ENCODE data around the gene NOS1AP.
"Not testable (repeated sequence)": the region's sequence is repeated elsewhere in the genome, so short reads cannot be mapped to it uniquely, and the experiment has no call there.

The NOS1AP gene

GRCh38 chr1:162059721-162060120 is 9.8 kb upstream of the NOS1AP start:
- DNase-seq (ENCODE audit: low read depth in 2 of 2), result no peak

- DNase-seq (ENCODE audit: low read depth in 2 of 2), result no peak
Measured at GRCh38 chr1:162060314-162060713, 9.2 kb upstream of the NOS1AP start.

DNA sequence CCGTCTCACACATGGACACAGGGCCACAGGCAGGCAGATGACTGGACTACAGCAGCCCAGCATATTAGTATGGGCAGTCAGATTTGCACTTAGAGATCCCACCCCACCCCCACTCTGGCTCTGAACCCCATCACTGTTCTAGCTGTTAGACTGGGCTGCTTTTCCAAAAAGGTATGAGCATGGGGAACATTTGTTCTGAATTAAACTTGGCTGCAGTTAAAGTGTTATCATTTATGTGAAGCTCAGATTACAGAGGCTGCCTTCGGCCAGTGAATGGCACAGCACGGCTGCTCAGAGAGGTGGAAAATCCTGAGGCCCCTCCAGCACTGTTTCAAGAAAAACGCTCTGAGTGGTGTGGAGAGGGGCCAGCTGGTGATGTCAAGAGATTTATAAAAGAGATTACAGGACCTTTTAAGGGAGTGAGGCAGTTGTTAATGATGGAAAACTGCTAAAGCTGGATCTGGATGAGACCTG is 6.9 kb upstream of the NOS1AP start:
- no peak for DNase-seq (ENCODE audit: low read depth in 2 of 2)

DNA sequence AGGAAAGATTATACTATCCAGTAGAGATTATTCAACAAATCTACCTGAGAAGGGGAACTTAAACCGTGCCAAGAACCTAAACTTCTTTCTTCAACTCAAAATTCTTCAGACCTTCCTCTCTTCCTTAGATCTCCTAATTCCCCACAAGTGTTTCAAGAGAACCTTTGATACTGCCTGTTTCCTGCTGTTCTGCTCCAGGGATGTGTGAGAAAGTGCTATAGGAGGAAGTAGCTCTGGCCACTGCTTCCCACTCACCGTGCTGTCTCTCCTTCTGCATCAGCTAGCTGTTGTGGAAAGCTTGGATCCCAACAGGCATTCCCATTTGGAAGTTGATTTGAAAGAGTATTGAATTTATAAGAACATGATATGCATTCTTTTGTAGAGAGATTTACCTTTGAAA is 4.5 kb upstream of the NOS1AP start:
- DNase-seq (ENCODE audit: low read depth in 2 of 2), result no peak

DNA sequence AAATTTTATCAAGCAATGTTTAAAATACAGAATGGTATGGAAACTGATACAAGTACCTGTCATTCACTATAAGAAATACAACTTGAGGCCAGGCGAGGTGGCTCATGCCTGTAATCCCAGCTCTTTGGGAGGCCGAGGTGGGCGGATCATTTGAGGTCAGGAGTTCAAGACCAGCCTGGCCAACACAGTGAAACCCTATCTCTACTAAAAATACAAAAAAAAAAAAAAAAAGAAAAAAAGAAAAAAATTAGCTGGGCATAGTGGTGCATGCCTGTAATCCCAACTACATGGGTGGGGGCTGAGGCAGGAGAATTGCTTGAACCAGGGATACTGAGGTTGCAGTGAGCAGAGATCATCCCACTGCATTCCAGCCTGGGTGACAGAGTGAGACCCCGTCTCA is 2.7 kb upstream of the NOS1AP start:
- DNase-seq (ENCODE audit: low read depth in 2 of 2), result not testable (repeated sequence)

- DNase-seq (ENCODE audit: low read depth in 2 of 2), result no peak
Measured at GRCh38 chr1:162067466-162067865, 2.0 kb upstream of the NOS1AP start.

DNA sequence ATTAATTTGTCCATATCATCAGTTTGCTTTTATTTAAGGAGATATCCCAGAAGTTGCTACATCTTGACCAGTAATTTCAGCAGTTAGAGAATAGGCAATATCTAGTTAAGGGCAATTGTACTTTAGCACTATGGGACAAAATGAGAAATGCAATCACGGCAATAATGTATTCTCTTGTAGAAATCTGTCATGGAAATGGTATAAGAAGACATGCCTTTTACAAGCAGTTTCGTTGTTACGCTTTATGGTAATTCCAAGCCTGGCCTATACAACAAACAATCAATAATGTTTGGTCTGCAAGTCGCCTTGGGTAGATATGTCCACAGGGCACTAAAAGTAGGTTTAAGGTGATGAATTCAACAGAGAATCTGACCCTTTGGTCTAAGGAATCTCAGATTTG is 1.2 kb upstream of the NOS1AP start:
- DNase-seq (ENCODE audit: low read depth in 2 of 2), result no peak

GRCh38 chr1:162070094-162070748 is 730 bp downstream of the NOS1AP start:
- no peak for DNase-seq (ENCODE audit: low read depth in 2 of 2)

- DNase-seq (ENCODE audit: low read depth in 2 of 2), result no peak
Measured at GRCh38 chr1:162070825-162071224, 1.3 kb downstream of the NOS1AP start.

- DNase-seq (ENCODE audit: low read depth in 2 of 2), result no peak
Measured at GRCh38 chr1:162072740-162073139, 3.2 kb downstream of the NOS1AP start.

DNA sequence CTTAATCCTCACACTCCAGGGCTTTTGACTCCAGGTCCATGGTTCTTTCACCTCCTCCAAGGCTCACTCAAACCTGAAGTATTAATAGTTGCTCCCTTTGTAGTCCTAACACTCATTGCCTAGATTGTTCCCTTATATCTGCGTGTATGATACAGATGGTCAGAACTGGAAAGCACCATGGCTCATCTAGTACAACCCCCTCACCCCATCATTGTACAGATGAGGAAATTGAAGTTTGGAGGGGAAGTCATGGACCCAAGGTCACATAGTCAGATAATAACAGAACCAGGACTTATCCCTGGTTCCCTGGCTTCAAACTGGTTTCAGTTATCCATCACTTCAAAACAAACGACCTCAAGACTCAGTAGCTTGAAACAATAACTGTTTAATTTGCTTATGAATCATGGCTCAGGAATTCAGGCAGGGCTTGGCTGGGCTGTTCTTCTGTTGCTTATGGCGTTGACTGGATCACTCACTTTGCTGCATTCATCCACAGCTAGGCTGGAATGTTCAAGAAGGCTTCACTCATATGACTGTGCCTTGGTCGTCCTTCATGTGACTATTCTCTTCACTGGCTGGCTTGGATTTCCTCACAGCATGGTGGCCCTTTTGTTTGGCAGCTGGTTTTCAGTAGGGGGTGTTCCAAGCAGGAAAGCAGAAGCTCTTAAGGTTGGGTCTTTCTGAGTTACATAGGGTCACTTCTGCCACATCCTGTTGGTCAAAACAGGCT is 5.0 kb downstream of the NOS1AP start:
- DNase-seq (ENCODE audit: low read depth in 2 of 2), result no peak

- DNase-seq (ENCODE audit: low read depth in 2 of 2), result no peak
Measured at GRCh38 chr1:162075862-162076261, 6.4 kb downstream of the NOS1AP start.

DNA sequence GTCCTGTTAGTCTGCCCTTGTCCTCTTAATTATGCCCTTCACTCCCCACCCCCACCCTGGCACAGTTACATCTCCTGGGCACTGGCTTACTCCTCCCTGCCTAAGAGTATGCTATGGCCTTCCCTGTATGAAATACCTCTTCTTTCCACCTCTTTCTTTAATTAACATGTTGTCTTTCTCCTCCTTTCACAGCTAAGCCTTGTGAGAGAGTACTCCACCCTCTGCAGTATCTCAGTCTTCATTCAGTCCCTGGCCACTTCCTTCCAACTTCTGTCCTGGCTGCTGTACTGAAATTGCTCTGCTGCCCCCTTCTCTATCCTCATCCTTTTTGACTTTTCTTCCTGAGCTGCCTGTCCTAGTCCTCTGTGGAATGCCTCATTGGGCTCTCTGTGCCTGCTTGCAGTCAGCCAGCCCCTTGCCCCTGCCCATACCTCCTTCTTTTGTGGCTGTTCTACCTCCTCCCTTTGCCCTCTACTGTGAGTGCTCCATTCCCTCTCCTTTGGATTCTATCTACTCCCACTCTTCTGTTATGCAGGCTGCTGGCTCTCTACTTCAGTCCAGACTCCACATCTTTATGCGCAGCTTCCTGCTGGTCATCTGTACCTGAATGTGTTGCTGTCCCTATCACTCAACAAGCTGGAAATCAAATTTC is 8.3 kb downstream of the NOS1AP start:
- no peak for DNase-seq (ENCODE audit: low read depth in 2 of 2)

- DNase-seq (ENCODE audit: low read depth in 2 of 2), result no peak
Measured at GRCh38 chr1:162079030-162079429, 9.5 kb downstream of the NOS1AP start.

DNA sequence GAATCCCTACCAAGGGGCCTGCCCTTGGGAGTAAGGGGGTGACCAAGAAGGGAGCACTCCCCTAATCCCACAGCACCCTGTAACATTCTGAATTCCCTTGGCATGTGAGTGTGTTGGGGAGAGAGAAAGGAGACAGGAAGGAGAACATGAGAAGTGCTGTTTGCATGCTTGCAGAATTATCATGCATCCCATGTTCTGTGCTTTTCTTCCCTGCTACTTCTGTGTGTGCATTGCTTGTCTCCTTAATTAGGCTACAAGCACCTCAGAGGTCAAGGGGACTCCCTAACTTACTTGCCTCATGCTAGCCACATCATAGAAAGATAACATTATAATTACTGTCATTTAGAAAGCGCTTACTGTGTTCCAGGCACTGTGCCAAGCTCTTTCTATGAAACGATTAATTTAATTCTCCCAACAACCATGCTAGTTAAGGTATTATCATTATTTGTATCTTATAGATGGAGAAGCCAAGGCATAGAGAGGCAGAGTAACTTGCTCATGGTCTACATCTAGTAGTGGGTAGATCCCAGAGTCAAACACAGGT is 11.1 kb downstream of the NOS1AP start:
- DNase-seq (ENCODE audit: low read depth in 2 of 2), result no peak

- DNase-seq (ENCODE audit: low read depth in 2 of 2), result no peak
Measured at GRCh38 chr1:162081316-162081715, 11.8 kb downstream of the NOS1AP start.

GRCh38 chr1:162082080-162082479 is 12.6 kb downstream of the NOS1AP start:
- not testable (repeated sequence) for DNase-seq (ENCODE audit: low read depth in 2 of 2)

DNA sequence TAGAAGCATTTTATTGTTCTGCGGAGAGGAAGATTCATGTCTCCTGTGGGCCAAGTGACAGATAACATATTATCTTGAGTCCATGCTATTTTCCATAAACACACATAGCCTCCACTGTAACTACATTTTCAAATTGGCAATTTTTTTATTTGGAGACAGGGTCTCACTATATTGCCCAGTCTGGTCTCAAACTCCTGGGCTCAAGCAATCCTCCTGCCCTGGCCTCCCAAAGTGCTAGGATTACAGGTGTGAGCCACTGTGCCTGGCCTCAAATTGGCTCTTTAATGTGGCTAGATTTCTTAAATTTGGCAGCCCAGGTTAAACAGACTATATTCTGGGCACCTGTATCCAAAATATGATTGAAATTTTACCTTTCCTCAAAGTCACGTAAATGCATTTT is 13.8 kb downstream of the NOS1AP start:
- no peak for DNase-seq (ENCODE audit: low read depth in 2 of 2)

GRCh38 chr1:162085991-162086390 is 16.5 kb downstream of the NOS1AP start:
- DNase-seq (ENCODE audit: low read depth in 2 of 2), result no peak

GRCh38 chr1:162087111-162087510 is 17.6 kb downstream of the NOS1AP start:
- DNase-seq (ENCODE audit: low read depth in 2 of 2), result no peak

GRCh38 chr1:162087574-162087973 is 18.1 kb downstream of the NOS1AP start:
- no peak for DNase-seq (ENCODE audit: low read depth in 2 of 2)

DNA sequence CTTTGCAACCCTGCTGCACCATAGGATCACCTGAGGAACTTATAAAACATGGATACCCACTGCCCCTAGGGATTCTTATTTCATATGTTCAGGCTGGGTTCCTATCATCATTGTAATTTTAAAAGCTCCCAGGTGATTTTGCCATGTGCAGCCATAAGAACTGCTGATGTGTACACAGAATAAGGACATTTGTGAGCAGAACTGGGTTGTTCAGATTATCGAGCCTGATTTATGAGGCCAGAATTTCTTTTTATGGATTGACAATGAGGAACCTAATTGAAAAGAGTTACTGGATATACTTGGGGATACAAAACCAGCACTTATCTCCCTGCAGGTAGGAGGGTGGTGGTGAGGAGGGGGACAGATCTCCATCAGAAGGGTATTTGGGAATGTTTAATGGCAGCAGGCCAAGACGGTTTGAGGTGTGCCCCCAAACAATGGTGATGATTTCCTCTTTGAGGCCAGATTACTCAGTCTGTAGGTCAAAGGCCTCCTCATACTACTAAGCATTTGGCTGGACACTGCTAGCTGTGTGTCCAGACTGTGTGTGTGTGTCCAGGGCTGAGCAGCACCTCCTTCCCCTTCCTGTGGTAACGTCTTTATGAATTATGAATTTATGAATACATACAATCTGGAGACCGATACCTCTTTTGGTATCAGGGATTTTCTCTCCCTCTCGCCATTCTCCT is 18.9 kb downstream of the NOS1AP start:
- no peak for DNase-seq (ENCODE audit: low read depth in 2 of 2)

All from stimulated activated CD4-positive, alpha-beta T cell treated with anti-CD3 and anti-CD28 coated beads, Interleukin-15, amount 100 ng/mL, for 48 hours (primary cell).